ENCODE data around the gene PLP2. TPM values are rescaled to one million over a fixed set of nuclear protein-coding genes. Genes with fewer than 3 reads are reported as not detected.
A peak's percentile ranks its signal among the peaks of the same experiment; 100 is the strongest.

PLP2 gene
- total and polyA plus RNA-seq, 2 of the 13 experiments (the other 11 are each of a cell fraction or from before 2014, with no cell fraction given), result 0.40 to 3.6 TPM

GRCh38 chrX:49163555-49164419 is 7.9 kb upstream of the PLP2 start (continued):
- TF ChIP-seq, protein P1, sequence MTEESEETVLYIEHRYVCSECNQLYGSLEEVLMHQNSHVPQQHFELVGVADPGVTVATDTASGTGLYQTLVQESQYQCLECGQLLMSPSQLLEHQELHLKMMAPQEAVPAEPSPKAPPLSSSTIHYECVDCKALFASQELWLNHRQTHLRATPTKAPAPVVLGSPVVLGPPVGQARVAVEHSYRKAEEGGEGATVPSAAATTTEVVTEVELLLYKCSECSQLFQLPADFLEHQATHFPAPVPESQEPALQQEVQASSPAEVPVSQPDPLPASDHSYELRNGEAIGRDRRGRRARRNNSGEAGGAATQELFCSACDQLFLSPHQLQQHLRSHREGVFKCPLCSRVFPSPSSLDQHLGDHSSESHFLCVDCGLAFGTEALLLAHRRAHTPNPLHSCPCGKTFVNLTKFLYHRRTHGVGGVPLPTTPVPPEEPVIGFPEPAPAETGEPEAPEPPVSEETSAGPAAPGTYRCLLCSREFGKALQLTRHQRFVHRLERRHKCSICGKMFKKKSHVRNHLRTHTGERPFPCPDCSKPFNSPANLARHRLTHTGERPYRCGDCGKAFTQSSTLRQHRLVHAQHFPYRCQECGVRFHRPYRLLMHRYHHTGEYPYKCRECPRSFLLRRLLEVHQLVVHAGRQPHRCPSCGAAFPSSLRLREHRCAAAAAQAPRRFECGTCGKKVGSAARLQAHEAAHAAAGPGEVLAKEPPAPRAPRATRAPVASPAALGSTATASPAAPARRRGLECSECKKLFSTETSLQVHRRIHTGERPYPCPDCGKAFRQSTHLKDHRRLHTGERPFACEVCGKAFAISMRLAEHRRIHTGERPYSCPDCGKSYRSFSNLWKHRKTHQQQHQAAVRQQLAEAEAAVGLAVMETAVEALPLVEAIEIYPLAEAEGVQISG (CRISPR knock-in tag; IDR thresholded peaks at IDR 0.05), result 0 out of 2 replicates have a peak, but pooled peaks have one; percentile 24
- TF ChIP-seq SMAD9 (CRISPR knock-in tag; IDR thresholded peaks at IDR 0.05), result no peak
- TF ChIP-seq, protein P2, sequence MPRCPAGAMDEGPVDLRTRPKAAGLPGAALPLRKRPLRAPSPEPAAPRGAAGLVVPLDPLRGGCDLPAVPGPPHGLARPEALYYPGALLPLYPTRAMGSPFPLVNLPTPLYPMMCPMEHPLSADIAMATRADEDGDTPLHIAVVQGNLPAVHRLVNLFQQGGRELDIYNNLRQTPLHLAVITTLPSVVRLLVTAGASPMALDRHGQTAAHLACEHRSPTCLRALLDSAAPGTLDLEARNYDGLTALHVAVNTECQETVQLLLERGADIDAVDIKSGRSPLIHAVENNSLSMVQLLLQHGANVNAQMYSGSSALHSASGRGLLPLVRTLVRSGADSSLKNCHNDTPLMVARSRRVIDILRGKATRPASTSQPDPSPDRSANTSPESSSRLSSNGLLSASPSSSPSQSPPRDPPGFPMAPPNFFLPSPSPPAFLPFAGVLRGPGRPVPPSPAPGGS (CRISPR knock-in tag; IDR thresholded peaks at IDR 0.05), result no peak
- no peak; the same call in 1 of the 2 replicates for TF ChIP-seq SMC3 (IDR thresholded peaks at IDR 0.05; ENCODE audit: low read length)
- no peak for TF ChIP-seq NBN (conservative IDR thresholded peaks at IDR 0.05)
- no peak for TF ChIP-seq ATF7-NPFF (CRISPR knock-in tag; IDR thresholded peaks at IDR 0.05; ENCODE audit: low read depth)
- TF ChIP-seq ZNF501 (CRISPR knock-in tag; IDR thresholded peaks at IDR 0.05), result no peak
- TF ChIP-seq, protein P3, sequence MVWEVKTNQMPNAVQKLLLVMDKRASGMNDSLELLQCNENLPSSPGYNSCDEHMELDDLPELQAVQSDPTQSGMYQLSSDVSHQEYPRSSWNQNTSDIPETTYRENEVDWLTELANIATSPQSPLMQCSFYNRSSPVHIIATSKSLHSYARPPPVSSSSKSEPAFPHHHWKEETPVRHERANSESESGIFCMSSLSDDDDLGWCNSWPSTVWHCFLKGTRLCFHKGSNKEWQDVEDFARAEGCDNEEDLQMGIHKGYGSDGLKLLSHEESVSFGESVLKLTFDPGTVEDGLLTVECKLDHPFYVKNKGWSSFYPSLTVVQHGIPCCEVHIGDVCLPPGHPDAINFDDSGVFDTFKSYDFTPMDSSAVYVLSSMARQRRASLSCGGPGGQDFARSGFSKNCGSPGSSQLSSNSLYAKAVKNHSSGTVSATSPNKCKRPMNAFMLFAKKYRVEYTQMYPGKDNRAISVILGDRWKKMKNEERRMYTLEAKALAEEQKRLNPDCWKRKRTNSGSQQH (CRISPR knock-in tag; IDR thresholded peaks at IDR 0.05; ENCODE audit: low read depth), result no peak
- TF ChIP-seq FOXP1 (IDR thresholded peaks at IDR 0.05), result no peak
- no peak for TF ChIP-seq FOXP1 (CRISPR knock-in tag; IDR thresholded peaks at IDR 0.05)
- TF ChIP-seq ZFP41 (CRISPR knock-in tag; IDR thresholded peaks at IDR 0.05; ENCODE audit: borderline replicate concordance), result no peak
- TF ChIP-seq ZNF446 (CRISPR knock-in tag; IDR thresholded peaks at IDR 0.05), result no peak
- TF ChIP-seq PATZ1 (CRISPR knock-in tag; IDR thresholded peaks at IDR 0.05), result peak; percentile 79
- TF ChIP-seq SP2 (CRISPR knock-in tag; IDR thresholded peaks at IDR 0.05), result no peak
- no peak for TF ChIP-seq ZBTB39 (CRISPR knock-in tag; IDR thresholded peaks at IDR 0.05)
- no peak for TF ChIP-seq ZBTB49 (CRISPR knock-in tag; IDR thresholded peaks at IDR 0.05; ENCODE audit: borderline replicate concordance)
- TF ChIP-seq ZBTB38 (CRISPR knock-in tag; IDR thresholded peaks at IDR 0.05), result peak; percentile 81
